Gastroesophageal sphincter (tissue), 3 donors: ENCODE results near the gene GABRA6.

Experiments
- EP300 ChIP-seq: sonication (generic); formaldehyde crosslinking; IDR thresholded peaks from one replicate; pipeline ENCODE4 v1.6.1; 2017; ENCODE audit warnings: antibody characterized with exemption, mild to moderate bottlenecking
- POLR2A ChIP-seq, 2 donors: fragments of 450-650 bp; IDR thresholded peaks; one replicate each; pipeline ENCODE4 v1.6.1; 2017; ENCODE audit warnings: antibody characterized with exemption in 2 of 2, mild to moderate bottlenecking in 2 of 2, moderate library complexity in 1 of 2
- POLR2AphosphoS5 ChIP-seq: sonication (generic); formaldehyde crosslinking; IDR thresholded peaks from one replicate; pipeline ENCODE4 v1.6.1; 2017; ENCODE audit warnings: antibody characterized with exemption
- TF ChIP-seq, protein P1 (sequence below), 4 experiments: fragments of 200-600 bp in 2 of 4; fragments of 450-650 bp in 2 of 4; sonication (generic) in 1 of 4; IDR thresholded peaks; one replicate each; pipeline ENCODE4 v1.5.1; 2017 to 2019; ENCODE audit warnings: antibody characterized with exemption in 4 of 4, mild to moderate bottlenecking in 2 of 4, moderate library complexity in 2 of 4

DNA sequence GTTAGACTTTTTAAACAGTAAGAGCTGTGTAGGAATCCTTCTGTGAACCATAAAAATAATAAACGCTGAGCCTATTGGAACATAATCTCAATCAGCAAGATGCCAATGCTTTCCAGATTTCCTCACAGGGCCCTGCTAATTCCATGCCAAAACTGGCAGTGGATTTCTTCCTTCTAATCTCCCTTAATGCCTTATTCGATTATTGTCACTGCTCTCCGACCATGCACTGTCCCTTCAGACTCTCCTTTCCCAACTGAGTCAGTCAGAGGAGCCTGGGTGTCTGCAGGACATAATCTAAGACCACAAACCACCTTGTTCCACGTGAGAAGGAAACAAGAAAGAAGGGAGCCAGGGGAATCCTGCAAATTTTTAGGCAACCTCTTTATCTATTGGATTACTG lies at the start of gene GABRA6:
- TF ChIP-seq, protein P1, sequence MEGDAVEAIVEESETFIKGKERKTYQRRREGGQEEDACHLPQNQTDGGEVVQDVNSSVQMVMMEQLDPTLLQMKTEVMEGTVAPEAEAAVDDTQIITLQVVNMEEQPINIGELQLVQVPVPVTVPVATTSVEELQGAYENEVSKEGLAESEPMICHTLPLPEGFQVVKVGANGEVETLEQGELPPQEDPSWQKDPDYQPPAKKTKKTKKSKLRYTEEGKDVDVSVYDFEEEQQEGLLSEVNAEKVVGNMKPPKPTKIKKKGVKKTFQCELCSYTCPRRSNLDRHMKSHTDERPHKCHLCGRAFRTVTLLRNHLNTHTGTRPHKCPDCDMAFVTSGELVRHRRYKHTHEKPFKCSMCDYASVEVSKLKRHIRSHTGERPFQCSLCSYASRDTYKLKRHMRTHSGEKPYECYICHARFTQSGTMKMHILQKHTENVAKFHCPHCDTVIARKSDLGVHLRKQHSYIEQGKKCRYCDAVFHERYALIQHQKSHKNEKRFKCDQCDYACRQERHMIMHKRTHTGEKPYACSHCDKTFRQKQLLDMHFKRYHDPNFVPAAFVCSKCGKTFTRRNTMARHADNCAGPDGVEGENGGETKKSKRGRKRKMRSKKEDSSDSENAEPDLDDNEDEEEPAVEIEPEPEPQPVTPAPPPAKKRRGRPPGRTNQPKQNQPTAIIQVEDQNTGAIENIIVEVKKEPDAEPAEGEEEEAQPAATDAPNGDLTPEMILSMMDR (IDR thresholded peaks at IDR 0.05) = no peak
- TF ChIP-seq POLR2A (IDR thresholded peaks at IDR 0.05) = no peak
- no peak for TF ChIP-seq POLR2AphosphoS5
- no peak for TF ChIP-seq EP300
